GM19324 (cell line): ENCODE results near the gene FAM171A2.
A peak's percentile ranks its signal among the peaks of the same experiment; 100 is the strongest.
"Not testable (repeated sequence)": the region's sequence is repeated elsewhere in the genome, so short reads cannot be mapped to it uniquely, and the experiment has no call there.

ENCODE experiments used
- ATAC-seq: cut with Tn5 transposase; IDR thresholded peaks from one replicate; pipeline ENCODE4 v1.9.1; 2021; ENCODE audit warnings: mild to moderate bottlenecking, moderate library complexity; ENCODE audit not compliant: unreplicated experiment, low FRiP score

Gene FAM171A2

GRCh38 chr17:44348234-44348987 is 15.2 kb downstream of the FAM171A2 start:
- ATAC-seq: peak; percentile 29

DNA sequence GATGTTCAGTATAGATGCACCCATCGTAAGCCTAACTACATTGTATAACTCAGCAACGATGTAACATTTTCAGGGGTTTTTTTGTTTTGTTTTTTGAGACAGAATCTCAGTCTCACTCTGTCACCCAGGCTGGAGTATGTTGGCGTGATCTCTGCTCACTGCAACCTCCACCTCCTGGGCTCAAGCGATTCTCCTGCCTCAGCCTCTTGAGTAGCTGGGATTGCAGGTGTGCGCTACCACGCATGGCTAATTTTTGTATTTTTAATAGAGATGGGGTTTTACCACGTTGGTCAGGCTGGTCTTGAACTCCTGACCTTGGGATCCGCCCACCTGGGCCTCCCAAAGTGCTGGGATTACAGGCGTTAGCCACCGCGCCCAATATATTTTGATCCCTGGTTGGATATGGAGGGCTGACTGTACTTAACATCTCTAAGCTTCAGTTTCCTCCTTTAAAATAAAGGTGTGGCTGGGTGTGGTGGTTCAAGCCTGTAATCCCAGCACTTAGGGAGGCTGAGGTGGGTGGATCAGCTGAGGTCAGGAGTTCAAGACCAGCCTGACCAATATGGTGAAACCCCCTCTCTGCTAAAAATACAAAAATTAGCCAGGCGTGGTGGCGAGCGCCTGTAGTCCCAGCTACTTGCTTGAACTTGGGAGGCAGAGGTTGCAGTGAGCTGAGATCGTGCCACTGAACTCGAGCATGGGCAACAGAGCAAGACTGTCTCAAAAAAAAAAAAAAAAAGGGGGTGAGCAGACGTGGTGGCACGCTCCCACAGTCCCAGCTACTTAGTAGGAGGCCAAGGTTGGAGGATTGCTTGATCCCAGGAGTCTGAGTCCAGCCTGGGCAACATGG is 16.2 kb downstream of the FAM171A2 start:
- ATAC-seq: not testable (repeated sequence)

- ATAC-seq: no peak
These were observed 17.4 kb downstream of the FAM171A2 start for GRCh38 chr17:44346064-44346844.

- peak; percentile 11 for ATAC-seq
These were observed 18.1 kb downstream of the FAM171A2 start for GRCh38 chr17:44345454-44346026.

GRCh38 chr17:44344939-44345453 is 18.7 kb downstream of the FAM171A2 start, which contains the start of gene GRN:
Gene GRN, plus strand, starts transcription at chr17:44345302. Its CDS starts 3,863 bp downstream, at chr17:44349165.
- ATAC-seq: peak; percentile 66

DNA sequence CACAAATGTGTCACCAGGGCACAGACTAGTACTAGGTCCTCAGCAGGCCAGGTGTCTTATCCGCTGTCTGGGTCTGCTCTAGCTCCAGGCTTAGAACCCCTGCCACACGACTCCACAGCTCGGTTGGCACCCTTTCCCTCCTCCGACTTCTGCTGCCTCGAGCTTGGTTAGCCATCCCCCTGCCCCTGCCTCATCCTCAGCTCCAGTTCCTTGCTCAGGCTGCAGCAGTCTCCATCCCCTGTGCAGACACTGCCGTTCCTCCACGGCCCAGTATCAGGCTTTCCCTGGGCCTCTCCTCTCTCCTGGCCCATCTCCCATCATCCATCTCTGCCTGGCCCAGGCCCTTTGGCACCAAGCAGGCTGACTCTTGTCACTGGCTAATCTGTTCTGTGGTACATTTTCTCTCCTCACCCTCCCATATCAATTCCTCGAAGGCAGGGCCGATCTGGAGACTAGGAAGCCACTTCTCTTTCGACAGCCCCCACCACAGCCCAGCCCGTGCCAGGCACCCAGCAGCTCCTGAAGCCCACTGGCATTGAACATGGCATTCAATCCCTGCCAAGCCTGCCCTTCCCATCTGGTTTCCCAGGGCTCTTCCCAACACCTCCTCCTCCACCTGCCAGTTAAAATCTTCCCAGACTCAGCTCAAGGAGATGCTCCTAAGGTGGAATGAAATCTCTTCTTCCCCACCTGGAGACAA is 20.0 kb downstream of the FAM171A2 start:
- no peak for ATAC-seq

- ATAC-seq: not testable (repeated sequence)
These were observed 23.1 kb downstream of the FAM171A2 start for GRCh38 chr17:44340553-44340952.

DNA sequence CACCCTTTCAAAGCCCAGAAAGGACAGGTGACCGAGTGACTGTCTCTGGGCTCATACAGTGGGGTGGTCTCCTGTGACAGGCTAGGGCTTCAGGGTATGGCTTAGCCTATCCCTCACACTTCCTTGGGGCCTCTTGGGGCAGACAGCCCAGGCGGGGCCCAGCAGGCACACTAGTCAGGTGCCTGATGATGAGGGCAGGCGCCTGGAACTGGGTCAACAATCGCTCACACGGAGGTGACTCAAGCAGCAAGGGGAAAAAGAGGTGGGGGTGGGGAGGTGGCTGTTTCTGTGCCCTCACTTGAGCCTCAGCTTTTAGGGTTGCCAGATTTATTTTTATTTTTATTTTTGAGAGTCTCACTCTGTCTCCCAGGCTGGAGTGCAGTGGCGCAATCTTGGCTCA is 25.0 kb downstream of the FAM171A2 start:
- ATAC-seq: no peak

- no peak for ATAC-seq
These were observed 27.7 kb downstream of the FAM171A2 start for GRCh38 chr17:44335968-44336367.

- no peak for ATAC-seq
These were observed 28.1 kb downstream of the FAM171A2 start for GRCh38 chr17:44335564-44335963.

DNA sequence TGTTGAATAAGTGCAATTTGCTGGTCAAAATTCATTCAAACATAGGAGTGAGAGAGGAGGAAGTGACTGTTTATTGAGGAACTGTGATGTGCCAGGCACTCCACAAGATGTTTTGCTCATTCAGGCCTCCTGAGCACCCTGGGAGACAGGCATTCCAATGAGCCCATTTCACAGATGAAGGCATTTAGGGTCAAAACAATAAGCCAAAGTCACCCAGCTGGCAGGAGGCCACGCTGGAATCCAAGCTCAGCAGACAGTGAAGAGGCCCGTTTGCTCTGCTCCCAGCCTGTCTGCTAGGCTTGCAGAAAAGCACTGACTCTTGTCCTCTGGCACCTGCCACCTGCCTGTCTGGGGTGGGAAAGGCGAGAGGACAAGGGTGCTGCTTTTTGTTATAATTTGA is 28.9 kb downstream of the FAM171A2 start:
- ATAC-seq: no peak

- ATAC-seq: no peak
These were observed 29.3 kb downstream of the FAM171A2 start for GRCh38 chr17:44334315-44334714.

DNA sequence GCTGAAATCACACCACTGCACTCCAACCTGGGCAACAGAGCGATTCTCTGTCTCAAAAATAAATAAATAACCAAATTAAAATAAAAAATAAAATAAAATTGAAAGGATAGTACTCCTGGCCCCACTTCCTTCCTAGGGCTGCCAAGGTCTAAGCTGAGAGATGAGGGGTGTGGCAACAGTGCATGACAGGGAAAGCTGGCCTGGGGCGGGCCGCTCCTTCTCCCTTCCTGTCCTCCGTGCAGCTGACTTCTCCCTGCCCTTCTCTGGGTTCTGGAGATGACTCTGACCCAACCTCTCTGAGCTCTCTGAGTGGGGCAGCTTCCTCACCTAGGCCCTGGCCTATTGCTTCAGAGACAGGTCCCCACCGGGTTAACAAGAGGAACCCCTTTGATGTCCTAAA is 30.3 kb downstream of the FAM171A2 start:
- no peak for ATAC-seq

DNA sequence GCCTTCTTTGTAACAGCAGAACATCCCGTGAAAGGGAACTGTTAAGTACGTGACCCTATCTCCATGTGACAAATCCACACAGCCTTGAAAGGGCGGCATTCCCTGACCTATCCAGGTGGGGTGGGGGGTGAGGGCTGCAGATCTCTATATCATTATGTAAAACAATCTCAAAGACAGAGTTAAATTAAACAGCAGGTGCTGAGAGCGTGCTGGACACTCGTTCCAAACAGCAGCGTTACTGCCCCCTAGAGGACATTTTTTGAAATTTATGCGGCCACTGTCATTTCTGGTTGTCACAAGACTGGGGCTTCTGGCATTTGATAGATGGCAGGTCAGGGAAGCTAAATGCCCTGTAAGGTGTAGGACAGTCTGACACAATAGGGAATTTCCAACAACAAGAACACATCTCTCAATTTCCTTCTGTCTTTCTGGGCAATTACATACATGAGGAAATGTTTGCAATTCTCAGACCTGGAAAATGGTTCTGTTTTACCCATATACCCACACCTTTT is 32.3 kb downstream of the FAM171A2 start:
- no peak for ATAC-seq

GRCh38 chr17:44330263-44330662 is 33.4 kb downstream of the FAM171A2 start:
- not testable (repeated sequence) for ATAC-seq

DNA sequence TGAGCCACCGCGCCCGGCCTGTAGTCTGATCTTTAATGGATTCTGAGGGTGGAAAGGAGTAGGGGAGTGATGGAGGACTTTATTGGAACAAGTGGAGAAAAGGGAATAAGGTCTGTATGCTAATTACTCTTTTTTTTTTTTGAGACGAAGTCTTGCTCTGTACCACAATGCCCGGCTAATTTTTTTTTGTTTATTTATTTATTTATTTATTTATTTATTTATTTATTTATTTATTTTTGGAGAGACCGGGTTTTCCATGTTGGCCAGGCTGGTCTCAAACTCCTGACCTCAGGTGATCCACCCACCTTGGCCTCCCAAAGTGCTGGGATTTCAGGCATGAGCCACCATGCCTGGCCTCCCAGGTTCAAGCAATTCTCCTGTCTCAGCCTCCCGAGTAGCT is 34.1 kb downstream of the FAM171A2 start:
- not testable (repeated sequence) for ATAC-seq

DNA sequence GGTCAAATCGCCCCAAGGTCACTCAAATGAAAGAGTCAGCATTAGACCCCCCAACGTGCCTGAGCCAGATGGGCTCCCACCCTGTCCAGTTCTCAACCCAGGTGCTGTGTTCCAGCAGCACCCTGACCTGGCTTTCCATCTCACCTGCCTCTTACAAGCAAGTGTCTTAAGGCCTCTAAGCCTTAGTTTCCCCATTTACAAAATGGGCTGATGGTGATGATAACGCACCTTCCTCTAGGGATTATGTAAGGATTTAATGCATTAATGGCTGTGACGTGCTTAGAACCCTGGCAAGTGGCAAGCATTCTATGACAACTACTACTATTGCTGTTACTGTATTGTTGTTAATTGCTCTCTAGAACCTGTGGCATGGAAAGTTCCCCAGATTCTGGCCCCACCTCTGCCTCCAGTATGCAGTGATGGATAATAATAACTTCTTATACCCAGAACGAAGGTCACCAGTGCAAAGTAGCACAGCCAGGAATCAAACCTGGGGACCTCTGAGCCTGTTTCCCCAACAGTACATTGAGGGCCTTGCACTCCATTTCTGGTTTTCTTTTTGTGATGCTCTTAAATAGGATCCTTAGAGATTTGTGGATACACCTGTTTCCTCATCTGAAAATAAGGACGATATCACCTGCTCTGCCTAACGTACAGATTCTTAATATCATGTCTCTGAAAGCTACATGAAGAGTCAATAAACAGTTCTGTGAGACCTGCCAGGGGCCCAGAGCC is 35.8 kb downstream of the FAM171A2 start:
- no peak for ATAC-seq

DNA sequence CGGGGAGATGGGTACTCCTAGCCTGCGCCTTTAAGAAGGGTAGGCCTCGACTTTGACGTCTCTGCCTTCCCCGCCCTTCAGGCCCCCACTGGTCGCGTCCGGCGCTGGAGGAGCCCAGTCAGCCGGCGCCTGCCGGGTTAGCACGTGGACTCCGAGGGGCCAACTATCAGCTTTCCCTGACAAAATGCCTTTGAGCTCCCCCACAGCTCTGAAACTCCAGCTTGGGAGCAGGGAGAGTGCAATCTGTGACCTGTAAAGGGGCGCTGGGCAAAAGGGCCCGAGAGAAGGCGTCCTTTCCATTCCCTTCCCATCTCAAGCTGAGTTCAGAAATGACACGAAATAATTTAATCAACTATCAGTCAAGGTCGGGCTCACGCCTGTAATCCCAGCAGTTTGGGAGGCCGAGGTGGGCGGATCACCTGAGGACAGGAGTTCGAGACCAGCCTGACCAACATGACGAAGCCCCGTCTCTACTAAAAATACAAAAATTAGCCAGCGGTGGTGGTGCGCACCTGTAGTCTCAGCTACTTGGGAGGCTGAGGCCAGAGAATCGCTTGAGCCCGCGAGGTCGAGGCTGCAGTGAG is 36.7 kb downstream of the FAM171A2 start:
- peak; percentile 44 for ATAC-seq
